NCI-H69 (cell line): Measurements from ENCODE around the gene ZNF761.
"Not testable (repeated sequence)": the region's sequence is repeated elsewhere in the genome, so short reads cannot be mapped to it uniquely, and the experiment has no call there.

Experiments
- DNase-seq: peaks from one replicate; lab custom pipeline; 2025; lab: John Stamatoyannopoulos, UW

The ZNF761 gene

GRCh38 chr19:53460131-53460721 lies 28.4 kb downstream of the ZNF761 start:
- DNase-seq: not testable (repeated sequence)

- DNase-seq: no peak
Observed at GRCh38 chr19:53461866-53462265, 30.1 kb downstream of the ZNF761 start.

- peak; percentile 19 for DNase-seq
Observed at GRCh38 chr19:53462861-53463260, 31.1 kb downstream of the ZNF761 start.

DNA sequence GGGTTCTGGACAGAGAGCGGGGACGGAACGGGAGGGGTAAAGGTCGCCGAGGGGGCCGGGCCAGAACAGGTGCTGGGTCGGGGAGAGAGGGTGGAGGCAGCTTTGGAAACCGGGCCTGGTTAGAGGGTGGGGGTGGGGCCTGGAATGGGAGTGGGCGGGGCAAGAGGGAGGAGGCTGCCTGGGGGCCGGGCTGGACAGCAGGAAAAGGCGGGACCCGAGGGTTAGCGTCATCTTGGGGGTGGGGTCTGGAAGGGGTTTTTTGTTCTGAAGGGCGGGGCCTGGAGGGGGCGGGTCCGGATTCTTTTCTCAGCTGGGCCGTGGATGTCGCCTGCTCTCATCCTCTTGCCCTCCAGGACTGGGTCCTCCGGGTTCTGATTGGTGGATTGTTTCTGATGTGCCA lies 31.5 kb downstream of the ZNF761 start:
- peak; percentile 19 for DNase-seq

DNA sequence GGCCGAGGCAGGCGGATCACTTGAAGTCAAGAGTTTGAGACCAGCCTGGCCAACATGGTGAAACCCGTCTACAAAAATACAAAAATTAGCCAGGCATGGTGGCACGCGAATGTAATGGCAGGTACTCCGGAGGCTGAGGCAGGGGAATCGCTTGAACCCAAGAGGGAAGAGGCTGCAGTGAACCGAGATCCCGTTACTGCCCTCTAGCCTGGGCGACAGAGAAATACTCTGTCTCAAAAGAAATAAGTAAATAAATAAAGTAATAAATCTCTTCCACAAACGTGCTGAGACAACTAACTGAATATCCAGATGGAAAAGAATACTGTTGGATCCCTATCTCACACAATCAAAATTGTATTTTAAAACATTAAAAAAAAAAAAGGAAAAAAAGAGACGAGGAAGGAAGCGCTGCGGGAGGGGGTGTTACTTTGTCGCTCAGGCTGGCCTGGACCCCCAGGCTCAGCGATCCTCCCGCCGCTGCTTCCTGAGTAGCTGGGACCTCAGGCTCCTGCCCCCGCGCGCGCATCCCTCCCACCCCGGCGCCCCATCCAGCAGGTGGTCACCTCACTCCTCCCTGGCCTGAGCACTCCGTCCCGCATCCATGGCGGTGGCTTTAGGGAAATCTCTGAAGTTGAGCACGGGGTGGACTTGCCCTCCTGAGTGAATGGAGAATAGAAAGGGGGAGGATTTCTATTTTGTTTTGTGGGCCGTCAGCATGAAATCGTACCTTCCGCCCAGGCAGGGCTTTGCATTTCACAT lies 35.1 kb downstream of the ZNF761 start:
- DNase-seq: peak; percentile 73

GRCh38 chr19:53467485-53468262 lies 35.9 kb downstream of the ZNF761 start, which contains the start of gene ZNF813:
ZNF813 (plus strand) TSS chr19:53467733; CDS start chr19:53483823, 16,090 bp downstream.
- peak; percentile 95 for DNase-seq

GRCh38 chr19:53468628-53469027 lies 36.8 kb downstream of the ZNF761 start:
- not testable (repeated sequence) for DNase-seq

DNA sequence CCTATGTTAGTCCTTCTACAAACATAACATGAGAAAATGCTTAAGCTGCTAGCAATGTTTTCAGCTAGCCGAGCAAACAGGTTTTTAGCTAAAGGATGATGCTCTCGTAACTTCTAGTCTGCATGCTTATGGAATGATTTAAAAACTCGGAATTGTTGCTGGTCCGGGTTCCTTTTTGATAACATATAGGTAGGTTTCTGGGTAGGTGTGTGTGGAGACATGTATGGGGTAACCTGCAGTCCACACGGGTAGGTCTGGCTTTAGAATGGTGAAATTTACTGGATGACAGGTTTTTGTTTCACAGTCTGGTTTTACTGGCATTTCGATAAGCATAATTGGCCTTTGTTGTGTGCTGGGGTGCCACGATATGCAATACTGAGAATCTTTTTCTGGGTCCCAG lies 40.1 kb downstream of the ZNF761 start:
- DNase-seq: no peak

DNA sequence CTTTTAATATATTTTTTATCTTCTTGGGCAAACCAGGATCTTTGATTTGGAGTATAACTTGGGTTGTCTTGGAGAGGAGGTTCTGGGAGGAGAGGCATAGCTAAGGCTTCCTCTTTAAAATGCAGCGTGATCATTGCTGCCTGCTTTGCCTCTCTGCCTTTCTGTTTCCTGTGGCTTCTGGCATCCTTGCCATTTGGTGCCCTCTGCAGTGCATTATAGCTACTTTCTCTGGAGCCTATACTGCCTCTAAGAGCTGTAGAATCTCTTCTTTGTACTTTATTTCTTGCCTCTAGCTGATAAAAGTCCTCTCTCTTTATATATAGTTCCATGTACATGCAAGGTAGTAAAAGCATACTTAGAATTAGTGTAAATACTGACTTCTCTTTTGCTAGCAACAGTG lies 43.0 kb downstream of the ZNF761 start:
- DNase-seq: not testable (repeated sequence)

GRCh38 chr19:53475470-53475869 lies 43.7 kb downstream of the ZNF761 start:
- DNase-seq: not testable (repeated sequence)

- not testable (repeated sequence) for DNase-seq
Observed at GRCh38 chr19:53483751-53484150, 52.0 kb downstream of the ZNF761 start.

GRCh38 chr19:53485046-53486004 lies 53.5 kb downstream of the ZNF761 start:
- DNase-seq: no peak

GRCh38 chr19:53492153-53492552 lies 60.4 kb downstream of the ZNF761 start:
- DNase-seq: no peak

- DNase-seq: peak; percentile 13
Observed at GRCh38 chr19:53497311-53498023, 65.7 kb downstream of the ZNF761 start.

- not testable (repeated sequence) for DNase-seq
Observed at GRCh38 chr19:53498024-53498395, 66.2 kb downstream of the ZNF761 start.

DNA sequence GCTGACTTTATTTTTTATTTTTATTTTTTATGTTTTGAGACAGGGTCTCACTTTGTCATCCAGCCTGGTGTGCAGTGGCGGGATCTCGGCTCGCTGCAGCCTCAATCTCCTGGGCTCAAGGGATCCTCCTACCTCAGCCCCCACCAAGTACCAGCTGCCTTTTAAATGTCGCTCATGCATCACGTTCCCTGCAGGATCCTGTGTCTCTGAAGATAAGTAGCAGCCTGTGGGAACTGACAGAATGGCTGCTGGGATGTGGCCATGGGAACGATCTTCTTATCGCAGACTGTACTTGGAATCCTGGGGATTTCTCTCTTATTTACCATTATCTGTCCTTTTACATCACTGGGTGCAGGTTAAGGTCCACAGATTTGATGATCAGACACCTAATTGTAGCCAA lies 71.4 kb downstream of the ZNF761 start:
- DNase-seq: peak; percentile 58

GRCh38 chr19:53503671-53504364 lies 72.0 kb downstream of the ZNF761 start:
- DNase-seq: peak; percentile 31

DNA sequence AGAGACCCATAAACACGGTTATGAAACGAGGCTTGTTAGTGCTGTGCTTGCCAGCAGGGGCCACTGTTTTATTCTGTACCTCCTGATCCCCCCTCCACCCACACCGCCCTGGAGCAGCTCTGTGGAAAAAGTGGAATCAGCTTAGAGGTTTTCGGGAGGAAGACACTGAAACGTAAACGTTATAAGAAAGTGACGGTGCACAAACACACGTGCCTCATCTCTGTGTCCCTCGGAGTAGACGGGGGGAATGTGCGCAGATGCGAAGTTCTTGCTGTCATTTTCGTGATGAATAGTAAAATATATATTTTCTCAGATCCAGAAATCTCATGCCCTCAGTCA lies 72.5 kb downstream of the ZNF761 start:
- DNase-seq: peak; percentile 61

DNA sequence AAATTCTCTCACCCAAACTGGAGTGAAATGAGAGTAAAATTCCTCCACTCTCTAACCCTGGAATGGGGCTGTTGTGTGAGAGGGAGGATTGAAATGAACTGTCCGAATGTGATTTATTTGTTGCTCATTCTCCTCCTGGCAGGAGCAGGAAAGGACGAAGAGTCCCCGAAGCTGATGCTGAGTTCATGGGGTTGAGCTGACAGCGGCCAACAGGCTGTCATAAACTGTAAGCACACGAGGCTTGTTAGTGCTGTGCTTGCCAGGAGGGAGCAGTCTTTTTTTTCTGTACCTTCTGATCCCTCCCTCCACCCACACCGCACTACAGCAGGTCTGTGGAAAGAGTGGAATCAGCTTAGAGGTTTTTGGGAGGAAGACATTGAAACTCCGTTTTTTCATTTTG lies 73.1 kb downstream of the ZNF761 start:
- peak; percentile 19 for DNase-seq

DNA sequence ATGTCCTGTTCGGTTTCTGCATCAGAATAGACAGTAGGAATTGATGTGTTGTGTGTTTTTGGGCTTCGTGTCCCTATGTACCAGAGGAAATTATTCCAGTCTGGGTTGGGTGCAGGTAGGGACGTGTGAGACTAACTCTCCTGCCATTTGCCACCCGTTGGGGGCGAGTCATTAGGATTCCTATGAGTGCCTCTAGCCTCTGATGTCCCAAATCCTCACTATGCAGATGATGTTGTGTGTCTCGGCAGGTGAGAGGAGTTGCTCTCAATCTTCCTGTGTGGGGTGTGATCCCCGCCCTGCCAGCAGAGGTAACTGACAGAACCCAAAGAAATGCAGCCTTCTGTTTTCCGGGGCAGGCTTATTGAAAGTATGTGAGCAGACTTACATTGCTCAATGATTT lies 74.9 kb downstream of the ZNF761 start:
- DNase-seq: no peak
